GM18505 (cell line): Measurements from ENCODE around the gene GOPC.

Experiments used
- ATAC-seq: cut with Tn5 transposase; IDR thresholded peaks from one replicate; pipeline ENCODE4 v1.9.1; 2021; ENCODE audit not compliant: unreplicated experiment
- POLR2A ChIP-seq: IDR thresholded peaks from 4 replicates; pipeline ENCODE4 v1.6.1; 2011; ENCODE audit warnings: borderline replicate concordance; ENCODE audit not compliant: insufficient read depth, insufficient read length; ENCODE audit errors: extremely low read depth

The GOPC gene

DNA sequence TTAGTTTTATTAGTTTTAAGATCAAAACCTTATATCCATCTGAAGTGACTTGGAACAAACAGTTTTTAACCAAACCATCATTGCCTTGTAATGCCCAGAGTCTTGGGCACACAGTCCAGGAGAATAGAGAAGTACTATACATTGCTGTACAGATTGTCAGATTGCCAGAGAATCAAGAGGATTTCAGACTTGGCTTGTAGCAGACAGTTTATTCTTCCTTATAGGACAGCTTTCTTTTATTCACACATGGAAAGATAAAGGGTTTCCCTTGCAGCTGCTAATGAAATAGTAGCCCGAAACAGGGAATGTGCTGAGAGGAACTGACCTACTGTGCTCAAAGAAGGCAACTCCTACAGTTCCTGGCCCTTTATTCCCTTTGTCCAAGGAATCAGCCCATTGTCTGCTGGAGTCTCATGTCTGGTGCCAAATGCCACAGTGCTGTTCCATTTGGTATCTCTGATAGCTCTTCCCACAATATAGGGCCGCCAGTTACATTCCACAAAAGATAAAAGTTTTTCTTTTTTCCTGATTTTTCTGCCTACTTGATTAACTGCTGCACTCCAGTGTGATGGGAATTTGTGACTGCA lies 89.2 kb downstream of the GOPC start:
- no peak for TF ChIP-seq POLR2A
- no peak for ATAC-seq

DNA sequence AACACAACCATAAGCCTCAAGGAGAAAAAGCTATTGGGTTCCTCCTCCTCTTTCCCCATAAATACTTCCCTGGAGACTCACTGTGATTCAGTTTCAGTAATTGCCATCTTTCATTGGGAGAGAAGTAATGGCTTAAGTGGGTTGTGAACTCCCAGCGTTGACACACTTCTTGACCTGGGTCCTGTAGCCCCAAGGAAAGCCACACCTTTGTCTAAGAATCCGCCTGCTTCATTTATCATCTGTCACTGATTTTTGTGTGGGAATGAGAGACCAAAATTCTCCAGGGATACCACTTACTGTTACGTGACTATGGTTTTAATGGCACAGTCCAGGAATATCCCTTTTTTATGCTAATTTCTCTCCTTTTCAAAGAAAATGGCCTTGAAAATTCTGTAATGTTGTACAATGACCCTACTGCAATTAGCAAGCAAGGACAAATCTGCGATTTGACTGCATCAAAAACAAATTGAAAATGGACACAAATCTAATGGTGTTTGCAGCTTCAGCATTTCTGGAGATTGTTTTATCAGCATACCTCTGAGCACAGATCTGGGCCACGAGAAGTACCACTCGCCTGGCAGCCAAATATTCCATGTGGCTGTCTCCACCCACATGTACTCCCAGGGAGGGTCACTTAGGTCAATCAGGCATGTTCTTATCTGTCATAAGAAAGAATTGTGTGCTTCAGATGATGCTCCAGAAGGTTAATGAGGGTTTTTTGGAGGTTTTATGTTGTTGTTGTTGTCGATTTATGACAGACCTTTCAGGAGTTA lies 90.1 kb downstream of the GOPC start:
- ATAC-seq, result no peak
- TF ChIP-seq POLR2A, result no peak
